ENCODE measurements around the gene TLK1. TPM values are rescaled to one million over a fixed set of nuclear protein-coding genes. Genes with fewer than 3 reads are reported as not detected.
"Not testable (repeated sequence)": the region's sequence is repeated elsewhere in the genome, so short reads cannot be mapped to it uniquely, and the experiment has no call there.

Gene TLK1
- total RNA-seq, 1 experiment from 2014 or later = 10.1 TPM

DNA sequence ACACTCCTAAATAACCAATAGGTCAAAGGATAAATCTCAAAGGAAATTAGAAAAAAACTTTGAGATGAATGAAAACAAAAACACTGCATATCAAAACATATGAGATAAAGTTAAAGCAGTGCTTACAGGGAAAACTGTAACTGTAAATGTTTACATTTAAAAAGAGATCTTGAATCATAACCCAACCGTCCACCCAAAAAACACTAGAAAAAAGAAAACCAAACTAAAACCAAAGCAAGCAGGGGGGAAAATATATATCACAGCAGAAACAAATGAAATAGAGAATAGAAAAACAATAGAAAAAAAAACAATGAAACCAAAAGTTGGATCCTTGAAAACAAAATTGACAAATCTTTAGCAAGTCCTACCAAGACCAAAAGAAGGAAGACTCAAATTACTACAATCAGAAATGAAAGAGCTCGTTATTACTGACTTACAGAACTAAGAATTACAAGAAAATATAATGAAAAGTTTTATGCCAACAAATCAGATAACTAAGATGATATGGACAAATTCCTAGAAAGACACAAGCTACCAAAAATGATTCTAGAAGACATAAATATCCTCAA lies 65.6 kb downstream of the TLK1 start:
- CTCF ChIA-PET = no interaction called here

GRCh38 chr2:171091517-171091916 lies 69.2 kb downstream of the TLK1 start:
- CTCF ChIA-PET; H3K9me3 ChIP-seq (ENCODE audit: low read length); DNase-seq; intact Hi-C loops (cut with micrococcal nuclease); H3K9me2 ChIP-seq (replicated peaks; ENCODE audit: low read length); H3K4me3 ChIP-seq (ENCODE audit: low read length); H3K36me3 ChIP-seq (ENCODE audit: low read depth, low read length); BruUV-seq (replicated peaks); H3K9ac ChIP-seq (ENCODE audit: low read length); ATAC-seq; H2AFZ ChIP-seq (ENCODE audit: low read length); H3K27ac ChIP-seq (ENCODE audit: low read length); H3K4me2 ChIP-seq (ENCODE audit: low read length); H3F3A ChIP-seq (ENCODE audit: low read length, unreplicated experiment); H3K4me1 ChIP-seq (ENCODE audit: insufficient read depth, low read length); H3K27me3 ChIP-seq (ENCODE audit: low read length); POLR2A ChIA-PET (ENCODE audit: unreplicated experiment): not testable (repeated sequence)
- Histone ChIP-seq H4K20me1 (ENCODE audit: low read length) (peaks cover 14% of the 10 kb centered on the region), H3K79me2 (ENCODE audit: low read length) (peaks cover 82% of the 10 kb centered on the region)

More for the DNA sequence above, 65.6 kb downstream of the TLK1 start:
- Histone ChIP-seq H3K9me2 (replicated peaks; ENCODE audit: low read length) (no peaks in the 10 kb centered on the region), H3K4me1 (ENCODE audit: insufficient read depth, low read length) (no peaks in the 10 kb centered on the region), H3K27me3 (ENCODE audit: low read length) (no peaks in the 10 kb centered on the region), H3F3A (ENCODE audit: low read length, unreplicated experiment) (no peaks in the 10 kb centered on the region), H3K9ac (ENCODE audit: low read length) (no peak overlapping the region), H3K4me3 (ENCODE audit: low read length) (no peak overlapping the region), H4K20me1 (ENCODE audit: low read length) (0 out of 2 replicates have a peak, but pooled peaks cover 4% of the 10 kb centered on the region), H3K27ac (ENCODE audit: low read length) (no peak overlapping the region), H3K9me3 (ENCODE audit: low read length) (peaks cover 6% of the 10 kb centered on the region; the same call in 1 of the 2 replicates), H3K79me2 (ENCODE audit: low read length) (peaks cover 84% of the 10 kb centered on the region), H2AFZ (ENCODE audit: low read length) (no peak overlapping the region), H3K4me2 (ENCODE audit: low read length) (no peak overlapping the region), H3K36me3 (ENCODE audit: low read depth, low read length) (peaks cover 20% of the 10 kb centered on the region)
- TF ChIP-seq EZH2phosphoT487 (IDR thresholded peaks at IDR 0.05; ENCODE audit: borderline replicate concordance, low read length) = no peak
- TF ChIP-seq EZH2 (IDR thresholded peaks at IDR 0.05; ENCODE audit: low read length, unreplicated experiment) = no peak
- no peak for TF ChIP-seq CTCF (conservative IDR thresholded peaks at IDR 0.05; ENCODE audit: low read depth, low read length)
- intact Hi-C loops (cut with micrococcal nuclease) = no loop called here
- POLR2A ChIA-PET (ENCODE audit: unreplicated experiment) = no interaction called here
- ATAC-seq (no peak), DNase-seq (no peak)
- BruUV-seq (replicated peaks) = no TSS peak

DNA sequence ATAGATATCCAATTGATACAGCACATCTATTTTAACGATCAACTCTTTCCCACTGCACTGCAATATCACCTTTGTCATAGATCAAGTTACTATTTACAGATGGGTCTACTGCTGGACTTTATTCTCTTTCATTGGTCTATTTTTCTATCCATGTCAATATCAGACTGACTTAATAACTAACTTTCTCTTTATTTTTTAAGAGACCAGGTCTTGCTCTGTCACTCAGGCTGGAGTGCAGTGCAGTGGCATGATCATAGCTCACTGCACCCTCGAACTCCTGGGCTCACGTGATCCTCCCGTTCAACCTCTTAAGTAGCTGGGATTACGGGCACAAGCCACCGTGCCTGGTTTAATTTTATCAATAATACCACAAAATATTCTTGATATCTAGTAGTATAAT lies 71.2 kb downstream of the TLK1 start:
- intact Hi-C loops (cut with micrococcal nuclease) = loop anchor here (5.0 kb wide), 1 partner anchor 68 kb away; no protein-coding TSS in a partner anchor
- CTCF ChIA-PET = no interaction called here

More for the DNA sequence above, 71.2 kb downstream of the TLK1 start:
- TF ChIP-seq EZH2 (IDR thresholded peaks at IDR 0.05; ENCODE audit: low read length, unreplicated experiment) (no peak), EZH2phosphoT487 (IDR thresholded peaks at IDR 0.05; ENCODE audit: borderline replicate concordance, low read length) (no peak), CTCF (conservative IDR thresholded peaks at IDR 0.05; ENCODE audit: low read depth, low read length) (no peak)
- Histone ChIP-seq H2AFZ (ENCODE audit: low read length) (no peak overlapping the region), H3K36me3 (ENCODE audit: low read depth, low read length) (no peaks in the 10 kb centered on the region), H3K27ac (ENCODE audit: low read length) (no peak overlapping the region), H3K4me1 (ENCODE audit: insufficient read depth, low read length) (peaks cover 5% of the 10 kb centered on the region), H4K20me1 (ENCODE audit: low read length) (peaks cover 14% of the 10 kb centered on the region), H3K9me2 (replicated peaks; ENCODE audit: low read length) (no peaks in the 10 kb centered on the region), H3K9me3 (ENCODE audit: low read length) (no peaks in the 10 kb centered on the region), H3K4me2 (ENCODE audit: low read length) (no peak overlapping the region), H3K27me3 (ENCODE audit: low read length) (no peaks in the 10 kb centered on the region), H3K79me2 (ENCODE audit: low read length) (peaks cover 83% of the 10 kb centered on the region), H3F3A (ENCODE audit: low read length, unreplicated experiment) (no peaks in the 10 kb centered on the region), H3K4me3 (ENCODE audit: low read length) (no peak overlapping the region), H3K9ac (ENCODE audit: low read length) (no peak overlapping the region)
- DNase-seq (no peak), ATAC-seq (no peak)
- POLR2A ChIA-PET (ENCODE audit: unreplicated experiment) = no interaction called here
- no TSS peak for BruUV-seq (replicated peaks)
